GM18505 (cell line): ENCODE data around the gene ADISSP.
"Not testable (repeated sequence)": the region's sequence is repeated elsewhere in the genome, so short reads cannot be mapped to it uniquely, and the experiment has no call there.

ENCODE experiments used
- ATAC-seq: cut with Tn5 transposase; IDR thresholded peaks from one replicate; pipeline ENCODE4 v1.9.1; 2021; ENCODE audit not compliant: unreplicated experiment
- POLR2A ChIP-seq: IDR thresholded peaks from 4 replicates; pipeline ENCODE4 v1.6.1; 2011; ENCODE audit warnings: borderline replicate concordance; ENCODE audit not compliant: insufficient read depth, insufficient read length; ENCODE audit errors: extremely low read depth

Gene ADISSP

GRCh38 chr20:3794701-3795420, 27.3 kb upstream of the ADISSP start:
- no peak for ATAC-seq
- no peak for TF ChIP-seq POLR2A

- not testable (repeated sequence) for ATAC-seq
These were observed 26.6 kb upstream of the ADISSP start for GRCh38 chr20:3794168-3794567.

GRCh38 chr20:3789201-3789600, 21.6 kb upstream of the ADISSP start:
- ATAC-seq: not testable (repeated sequence)

GRCh38 chr20:3788685-3789155, 21.2 kb upstream of the ADISSP start:
- no peak for TF ChIP-seq POLR2A
- no peak for ATAC-seq

GRCh38 chr20:3787324-3788014, 19.9 kb upstream of the ADISSP start:
- ATAC-seq: no peak
- no peak for TF ChIP-seq POLR2A

GRCh38 chr20:3786665-3787323, 19.2 kb upstream of the ADISSP start, which contains the start of gene CENPB:
TSS of gene CENPB (minus strand) at chr20:3786740. CDS start at chr20:3786483, 257 bp downstream.
- TF ChIP-seq POLR2A: peak; percentile 49
- ATAC-seq: peak; percentile 83

GRCh38 chr20:3786126-3786484, 18.6 kb upstream of the ADISSP start:
- ATAC-seq: peak; percentile 21
- no peak for TF ChIP-seq POLR2A

GRCh38 chr20:3785240-3786125, 17.9 kb upstream of the ADISSP start:
- TF ChIP-seq POLR2A: no peak
- ATAC-seq: no peak

GRCh38 chr20:3784863-3785239, 17.3 kb upstream of the ADISSP start:
- no peak for TF ChIP-seq POLR2A
- no peak for ATAC-seq

GRCh38 chr20:3784216-3784853, 16.8 kb upstream of the ADISSP start:
- TF ChIP-seq POLR2A: no peak
- no peak for ATAC-seq

- TF ChIP-seq POLR2A: no peak
- ATAC-seq: no peak
These were observed 16.1 kb upstream of the ADISSP start for GRCh38 chr20:3783511-3784195.

GRCh38 chr20:3783068-3783489, 15.5 kb upstream of the ADISSP start:
- no peak for TF ChIP-seq POLR2A
- ATAC-seq: no peak
